DOHH2 (cell line): Measurements from ENCODE around the gene C17orf107.

Experiments
- H3F3A ChIP-seq: fragments of 200-600 bp; sonication (generic), shearing (Covaris generic); 2 replicates; pipeline ENCODE4 v1.6.0; 2016; ENCODE audit warnings: antibody characterized with exemption, mild to moderate bottlenecking; ENCODE audit not compliant: control insufficient read depth, insufficient read depth
- H3K27ac ChIP-seq: fragments of 200-600 bp; sonication (generic); 2 replicates; pipeline ENCODE4 v1.5.1; 2014; ENCODE audit warnings: low read depth, mild to moderate bottlenecking, low read length, moderate library complexity
- H3K27me3 ChIP-seq: fragments of 200-600 bp; sonication (generic); 2 replicates; pipeline ENCODE4 v1.6.1; 2014; ENCODE audit warnings: mild to moderate bottlenecking, low read length, mixed read lengths; ENCODE audit not compliant: control insufficient read depth
- H3K36me3 ChIP-seq: fragments of 200-600 bp; sonication (generic); 2 replicates; pipeline ENCODE4 v1.6.1; 2014; ENCODE audit warnings: mild to moderate bottlenecking, low read length, moderate library complexity, mixed read lengths; ENCODE audit not compliant: control insufficient read depth
- H3K4me1 ChIP-seq: fragments of 200-600 bp; sonication (generic); 2 replicates; pipeline ENCODE4 v1.6.1; 2014; ENCODE audit warnings: mild to moderate bottlenecking, low read length, mixed read lengths; ENCODE audit not compliant: control insufficient read depth
- H3K4me2 ChIP-seq: fragments of 200-600 bp; sonication (generic); 2 replicates; pipeline ENCODE4 v1.6.0; 2014; ENCODE audit warnings: mild to moderate bottlenecking, low read length, moderate library complexity
- H3K4me3 ChIP-seq: fragments of 200-600 bp; sonication (generic); 2 replicates; pipeline ENCODE4 v1.5.1; 2014; ENCODE audit warnings: mild to moderate bottlenecking, low read length, mixed read lengths
- H3K79me2 ChIP-seq: fragments of 200-600 bp; sonication (generic); 2 replicates; pipeline ENCODE4 v1.6.1; 2014; ENCODE audit warnings: mild to moderate bottlenecking, low read length, mixed read lengths; ENCODE audit not compliant: control insufficient read depth
- H3K9me2 ChIP-seq: fragments of 200-600 bp; sonication (generic); replicated peaks from 2 replicates; pipeline ENCODE4 v1.6.1; 2014; ENCODE audit warnings: mild to moderate bottlenecking, low read length, mixed read lengths; ENCODE audit not compliant: control insufficient read depth
- H3K9me3 ChIP-seq: fragments of 200-600 bp; sonication (generic); 2 replicates; pipeline ENCODE4 v1.6.1; 2014; ENCODE audit warnings: antibody characterized with exemption, low read length, mixed read lengths; ENCODE audit not compliant: control insufficient read depth, insufficient read depth
- H4K20me1 ChIP-seq: fragments of 200-600 bp; sonication (generic); 2 replicates; pipeline ENCODE4 v1.6.0; 2014; ENCODE audit warnings: low read depth, mild to moderate bottlenecking, antibody characterized with exemption, low read length, moderate library complexity; ENCODE audit not compliant: control insufficient read depth, insufficient read depth
- EZH2phosphoT487 ChIP-seq: fragments of 200-600 bp; sonication (generic); IDR thresholded peaks from 2 replicates; pipeline ENCODE4 v1.6.1; 2017; ENCODE audit warnings: borderline replicate concordance, mild to moderate bottlenecking, antibody characterized with exemption, low read length, moderate library complexity, mixed read lengths
- TF ChIP-seq, protein P1 (sequence below): fragments of 200-600 bp; sonication (generic); IDR thresholded peaks from one replicate; pipeline ENCODE4 v1.5.1; 2014; ENCODE audit warnings: antibody characterized with exemption, mild to moderate bottlenecking, low read depth, low read length; ENCODE audit not compliant: poor library complexity, severe bottlenecking

C17orf107 gene

DNA sequence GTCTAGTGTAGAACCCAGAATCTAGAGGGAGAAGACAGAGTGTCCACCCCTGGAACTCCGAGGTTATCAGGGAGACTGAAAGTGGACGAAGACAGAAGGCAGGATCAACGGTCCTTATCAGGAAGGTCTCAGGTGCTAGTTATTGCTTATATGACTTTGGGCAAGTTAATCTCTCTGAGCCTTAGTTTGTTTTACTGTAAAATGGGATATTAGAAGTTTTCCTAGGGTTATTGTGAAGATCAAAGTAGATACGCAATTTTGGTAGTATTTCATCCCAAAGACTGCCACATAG, 41.9 kb downstream of the C17orf107 start:
- Histone ChIP-seq H3K27me3 (no peaks in the 10 kb centered on the region), H3K9me3 (no peaks in the 10 kb centered on the region), H3K27ac (peak overlapping the region; percentile 92), H3K4me1 (peaks cover 63% of the 10 kb centered on the region), H3K79me2 (peaks cover 81% of the 10 kb centered on the region), H3K9me2 (no peaks in the 10 kb centered on the region), H4K20me1 (peaks cover 7% of the 10 kb centered on the region; the same call in 1 of the 2 replicates), H3K4me2 (peak overlapping the region; percentile 94), H3F3A (peaks cover 51% of the 10 kb centered on the region), H3K4me3 (peak overlapping the region; percentile 90), H3K36me3 (peaks cover 93% of the 10 kb centered on the region)
- TF ChIP-seq, protein P1, sequence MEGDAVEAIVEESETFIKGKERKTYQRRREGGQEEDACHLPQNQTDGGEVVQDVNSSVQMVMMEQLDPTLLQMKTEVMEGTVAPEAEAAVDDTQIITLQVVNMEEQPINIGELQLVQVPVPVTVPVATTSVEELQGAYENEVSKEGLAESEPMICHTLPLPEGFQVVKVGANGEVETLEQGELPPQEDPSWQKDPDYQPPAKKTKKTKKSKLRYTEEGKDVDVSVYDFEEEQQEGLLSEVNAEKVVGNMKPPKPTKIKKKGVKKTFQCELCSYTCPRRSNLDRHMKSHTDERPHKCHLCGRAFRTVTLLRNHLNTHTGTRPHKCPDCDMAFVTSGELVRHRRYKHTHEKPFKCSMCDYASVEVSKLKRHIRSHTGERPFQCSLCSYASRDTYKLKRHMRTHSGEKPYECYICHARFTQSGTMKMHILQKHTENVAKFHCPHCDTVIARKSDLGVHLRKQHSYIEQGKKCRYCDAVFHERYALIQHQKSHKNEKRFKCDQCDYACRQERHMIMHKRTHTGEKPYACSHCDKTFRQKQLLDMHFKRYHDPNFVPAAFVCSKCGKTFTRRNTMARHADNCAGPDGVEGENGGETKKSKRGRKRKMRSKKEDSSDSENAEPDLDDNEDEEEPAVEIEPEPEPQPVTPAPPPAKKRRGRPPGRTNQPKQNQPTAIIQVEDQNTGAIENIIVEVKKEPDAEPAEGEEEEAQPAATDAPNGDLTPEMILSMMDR: no peak
- TF ChIP-seq EZH2phosphoT487: no peak

DNA sequence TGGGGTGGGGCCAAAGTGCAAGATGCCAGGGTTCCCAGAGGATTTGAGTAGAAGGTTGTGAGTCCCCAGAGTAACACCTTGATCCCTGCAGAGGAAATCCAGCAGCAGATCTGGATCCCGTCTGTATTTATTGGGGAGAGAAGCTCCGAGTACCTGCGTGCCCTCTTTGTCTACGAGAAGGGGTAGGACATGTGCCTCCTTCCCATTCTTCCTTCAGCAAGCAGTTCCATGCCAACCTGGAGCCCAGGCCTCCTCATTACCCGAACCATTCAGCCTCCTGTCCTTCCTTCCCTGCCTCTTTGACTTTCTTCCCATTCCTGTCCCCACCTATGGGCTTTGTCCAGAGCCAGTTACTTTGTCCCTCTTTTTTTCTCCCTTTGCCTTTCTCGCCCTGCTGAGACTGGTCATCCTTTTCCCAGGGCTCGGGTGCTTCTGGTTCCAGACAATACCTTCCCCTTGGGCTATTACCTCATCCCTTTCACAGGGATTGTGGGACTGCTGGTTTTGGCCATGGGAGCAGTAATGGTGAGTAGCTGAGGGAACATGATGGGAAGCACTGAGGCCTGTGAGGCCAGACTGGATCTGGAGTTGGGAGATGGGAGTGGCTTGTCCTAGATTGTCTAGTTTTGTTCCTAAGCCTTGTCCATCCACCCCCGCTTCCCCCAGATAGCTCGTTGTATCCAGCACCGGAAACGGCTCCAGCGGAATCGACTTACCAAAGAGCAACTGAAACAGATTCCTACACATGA, 43.6 kb downstream of the C17orf107 start:
- H3F3A ChIP-seq: peaks cover 61% of the 10 kb centered on the region
- H3K36me3 ChIP-seq: peaks cover 92% of the 10 kb centered on the region
- peaks cover 69% of the 10 kb centered on the region for H3K4me1 ChIP-seq
- H3K4me2 ChIP-seq: peak overlapping the region; percentile 94
- no peak for TF ChIP-seq EZH2phosphoT487
- TF ChIP-seq, protein P1: no peak
- H3K27me3 ChIP-seq: no peaks in the 10 kb centered on the region
- H4K20me1 ChIP-seq: peaks cover 13% of the 10 kb centered on the region; the same call in 1 of the 2 replicates
- H3K27ac ChIP-seq: peak overlapping the region; percentile 99; the same call in 1 of the 2 replicates
- peak overlapping the region; percentile 90; the same call in 1 of the 2 replicates for H3K4me3 ChIP-seq
- no peaks in the 10 kb centered on the region for H3K9me2 ChIP-seq
- peaks cover 93% of the 10 kb centered on the region for H3K79me2 ChIP-seq
- no peaks in the 10 kb centered on the region for H3K9me3 ChIP-seq

GRCh38 chr17:4944163-4944553, 44.8 kb downstream of the C17orf107 start:
- Histone ChIP-seq H3K9me3 (no peaks in the 10 kb centered on the region), H3K4me2 (peak overlapping the region; percentile 94), H4K20me1 (peaks cover 13% of the 10 kb centered on the region; the same call in 1 of the 2 replicates), H3K4me3 (peak overlapping the region; percentile 50), H3K79me2 (peaks cover 86% of the 10 kb centered on the region), H3K9me2 (no peaks in the 10 kb centered on the region), H3K4me1 (peaks cover 60% of the 10 kb centered on the region), H3K27ac (peak overlapping the region; percentile 99), H3F3A (peaks cover 70% of the 10 kb centered on the region), H3K27me3 (no peaks in the 10 kb centered on the region), H3K36me3 (peaks cover 86% of the 10 kb centered on the region)
- TF ChIP-seq, protein P1: no peak
